IMR-90 (cell line): ENCODE measurements around the gene DIPK1A.

Source experiments
- CEBPB ChIP-seq: IDR thresholded peaks from 2 replicates; pipeline ENCODE4 v1.6.1; 2012; ENCODE audit warnings: low read depth, low read length, improper control_type of control experiment
- MAFK ChIP-seq: IDR thresholded peaks from 2 replicates; pipeline ENCODE4 v1.6.1; 2012; ENCODE audit warnings: low read depth, low read length, improper control_type of control experiment
- MXI1 ChIP-seq: IDR thresholded peaks from 2 replicates; pipeline ENCODE4 v1.6.1; 2012; ENCODE audit warnings: low read depth, mild to moderate bottlenecking, low read length, moderate library complexity, borderline replicate concordance
- POLR2A ChIP-seq: IDR thresholded peaks from 2 replicates; pipeline ENCODE4 v1.6.1; 2012; ENCODE audit warnings: mild to moderate bottlenecking, low read depth, low read length
- RAD21 ChIP-seq: IDR thresholded peaks from 2 replicates; pipeline ENCODE4 v1.6.1; 2012; ENCODE audit warnings: low read length, improper control_type of control experiment
- TF ChIP-seq, protein P1 (sequence below): conservative IDR thresholded peaks from 2 replicates; pipeline ENCODE4 v1.5.1; 2012; ENCODE audit warnings: mild to moderate bottlenecking, low read depth, low read length, improper control_type of control experiment
- TF ChIP-seq, protein P2 (sequence below): fragments of 150-350 bp; IDR thresholded peaks from 2 replicates; pipeline ENCODE4 v1.6.1; 2017; ENCODE audit warnings: mild to moderate bottlenecking, antibody characterized with exemption, low read length, low read depth

DNA sequence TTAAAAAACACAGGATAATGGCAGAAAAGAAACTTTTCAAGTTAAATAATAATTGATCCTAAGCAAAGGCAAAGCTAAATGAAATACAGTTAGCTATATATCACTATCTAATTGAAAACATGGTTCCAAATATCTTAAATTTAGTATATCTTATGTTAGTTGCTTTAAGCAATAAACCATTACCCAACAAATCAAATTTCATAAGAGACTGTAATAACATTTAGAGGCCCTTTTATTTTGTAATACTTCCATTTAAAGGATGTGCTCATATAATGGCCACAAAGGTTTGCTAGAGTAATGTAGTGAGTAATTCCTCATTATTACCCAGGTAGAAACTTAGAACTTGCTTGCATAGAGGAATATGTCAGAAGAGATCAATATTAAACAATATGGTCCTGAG, 97.1 kb downstream of the DIPK1A start:
- TF ChIP-seq, protein P1, sequence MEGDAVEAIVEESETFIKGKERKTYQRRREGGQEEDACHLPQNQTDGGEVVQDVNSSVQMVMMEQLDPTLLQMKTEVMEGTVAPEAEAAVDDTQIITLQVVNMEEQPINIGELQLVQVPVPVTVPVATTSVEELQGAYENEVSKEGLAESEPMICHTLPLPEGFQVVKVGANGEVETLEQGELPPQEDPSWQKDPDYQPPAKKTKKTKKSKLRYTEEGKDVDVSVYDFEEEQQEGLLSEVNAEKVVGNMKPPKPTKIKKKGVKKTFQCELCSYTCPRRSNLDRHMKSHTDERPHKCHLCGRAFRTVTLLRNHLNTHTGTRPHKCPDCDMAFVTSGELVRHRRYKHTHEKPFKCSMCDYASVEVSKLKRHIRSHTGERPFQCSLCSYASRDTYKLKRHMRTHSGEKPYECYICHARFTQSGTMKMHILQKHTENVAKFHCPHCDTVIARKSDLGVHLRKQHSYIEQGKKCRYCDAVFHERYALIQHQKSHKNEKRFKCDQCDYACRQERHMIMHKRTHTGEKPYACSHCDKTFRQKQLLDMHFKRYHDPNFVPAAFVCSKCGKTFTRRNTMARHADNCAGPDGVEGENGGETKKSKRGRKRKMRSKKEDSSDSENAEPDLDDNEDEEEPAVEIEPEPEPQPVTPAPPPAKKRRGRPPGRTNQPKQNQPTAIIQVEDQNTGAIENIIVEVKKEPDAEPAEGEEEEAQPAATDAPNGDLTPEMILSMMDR: no peak
- TF ChIP-seq MXI1: no peak
- no peak for TF ChIP-seq POLR2A
- no peak for TF ChIP-seq CEBPB
- TF ChIP-seq RAD21: no peak
- TF ChIP-seq, protein P2, sequence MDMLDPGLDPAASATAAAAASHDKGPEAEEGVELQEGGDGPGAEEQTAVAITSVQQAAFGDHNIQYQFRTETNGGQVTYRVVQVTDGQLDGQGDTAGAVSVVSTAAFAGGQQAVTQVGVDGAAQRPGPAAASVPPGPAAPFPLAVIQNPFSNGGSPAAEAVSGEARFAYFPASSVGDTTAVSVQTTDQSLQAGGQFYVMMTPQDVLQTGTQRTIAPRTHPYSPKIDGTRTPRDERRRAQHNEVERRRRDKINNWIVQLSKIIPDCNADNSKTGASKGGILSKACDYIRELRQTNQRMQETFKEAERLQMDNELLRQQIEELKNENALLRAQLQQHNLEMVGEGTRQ: no peak
- TF ChIP-seq MAFK: no peak
